ENCODE results near the gene CEP55.
"Not testable (repeated sequence)": the region's sequence is repeated elsewhere in the genome, so short reads cannot be mapped to it uniquely, and the experiment has no call there.

The CEP55 gene

DNA sequence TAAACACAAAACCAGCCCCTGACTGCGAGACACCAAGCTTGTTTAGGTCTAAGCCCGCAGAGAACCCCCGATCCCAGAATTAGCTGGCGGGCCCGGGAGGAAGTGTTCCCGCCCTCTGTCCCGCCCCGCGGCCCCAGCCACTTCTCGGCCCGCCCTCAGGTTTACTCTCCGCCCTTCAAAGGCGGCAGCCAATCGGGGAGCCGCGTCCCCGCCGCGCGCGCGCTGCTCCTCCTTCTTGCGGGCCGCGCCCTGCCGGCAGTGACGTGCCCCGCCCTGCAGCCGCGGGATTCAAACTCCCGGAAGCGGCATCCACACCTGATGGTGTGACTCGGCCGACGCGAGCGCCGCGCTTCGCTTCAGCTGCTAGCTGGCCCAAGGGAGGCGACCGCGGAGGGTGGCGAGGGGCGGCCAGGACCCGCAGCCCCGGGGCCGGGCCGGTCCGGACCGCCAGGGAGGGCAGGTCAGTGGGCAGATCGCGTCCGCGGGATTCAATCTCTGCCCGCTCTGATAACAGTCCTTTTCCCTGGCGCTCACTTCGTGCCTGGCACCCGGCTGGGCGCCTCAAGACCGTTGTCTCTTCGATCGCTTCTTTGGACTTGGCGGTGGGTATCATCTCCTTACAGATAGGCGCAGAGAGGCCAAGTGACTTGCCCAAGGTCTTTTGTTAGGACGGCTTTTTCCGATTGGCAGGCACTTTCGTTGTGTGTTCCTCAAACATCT lies at the start of gene CEP55:
TSS of gene CEP55 (plus strand) at position 291 of the 720 bp plus-strand sequence. CDS start 3,440 bp downstream, outside the sequence.
- DNase-seq: peak; percentile 90

DNA sequence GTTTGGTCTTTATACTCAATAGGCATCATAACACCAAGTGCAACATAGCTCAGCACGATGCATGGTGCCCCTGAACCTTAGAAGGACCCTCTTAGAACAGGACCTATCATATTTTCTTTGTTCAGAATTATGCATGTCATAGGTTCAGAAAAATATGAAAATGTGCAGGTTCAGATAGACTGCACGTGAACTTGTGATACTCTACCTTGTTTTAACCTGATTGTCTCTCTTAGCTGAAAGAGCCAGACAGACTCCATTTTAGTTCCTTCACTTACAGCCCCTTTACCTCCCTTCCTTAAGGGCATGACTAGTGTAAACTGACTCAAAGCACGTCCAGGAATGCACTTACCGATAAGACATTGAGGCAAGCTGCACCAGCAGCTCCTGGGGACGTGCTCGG lies 49.4 kb upstream of the CEP55 start:
- no peak for DNase-seq

DNA sequence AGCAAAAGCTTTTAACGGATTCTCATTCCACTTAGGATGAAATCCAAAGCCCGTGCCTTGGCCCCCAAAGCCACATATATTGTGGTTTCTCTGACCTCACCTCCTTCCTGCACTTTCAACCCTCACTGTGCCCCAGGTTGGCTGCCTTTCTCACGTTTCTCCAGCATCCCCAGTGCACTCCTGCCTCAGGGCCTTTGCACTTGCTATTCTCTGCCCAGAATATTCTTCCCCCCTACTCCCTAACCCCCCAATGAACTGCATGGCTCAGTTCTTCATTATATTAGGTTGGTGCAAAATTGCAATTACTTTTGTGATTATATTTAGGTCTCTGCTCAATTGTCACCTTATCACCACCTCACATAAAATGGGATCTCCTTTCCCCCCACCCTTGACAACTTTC lies 48.4 kb upstream of the CEP55 start:
- DNase-seq: no peak

DNA sequence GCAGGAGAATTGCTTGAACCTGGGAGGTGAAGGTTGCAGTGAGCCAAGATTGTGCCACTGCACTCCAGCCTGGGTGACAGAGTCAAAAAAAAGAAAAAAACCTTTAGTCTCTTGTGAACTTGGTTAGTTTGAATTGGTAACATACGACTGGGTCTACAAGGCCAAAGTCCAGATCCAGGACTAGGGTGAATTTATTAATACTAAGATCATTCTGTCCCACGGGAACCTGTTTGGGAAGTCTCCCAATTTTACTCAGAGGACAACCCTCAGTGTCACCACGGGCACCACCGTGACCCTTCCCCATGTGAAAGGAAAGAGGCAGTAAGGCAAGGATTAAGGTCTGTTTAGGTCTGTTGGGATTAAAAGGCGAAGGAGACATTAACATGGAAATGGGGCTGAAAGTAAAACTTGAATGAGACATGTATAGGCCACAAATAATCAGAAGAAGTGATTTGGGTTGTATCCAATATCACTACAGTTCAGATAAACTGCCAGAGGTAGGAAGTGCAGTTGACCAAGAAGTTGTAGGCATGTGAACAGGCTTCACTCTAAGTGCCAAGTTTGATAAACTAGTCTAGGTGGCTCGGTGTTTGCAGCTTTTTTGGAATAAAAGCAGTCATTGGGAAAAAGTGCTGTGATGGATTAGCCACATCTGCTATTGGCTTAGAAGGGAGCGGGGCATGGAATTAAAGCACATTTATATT lies 45.0 kb upstream of the CEP55 start:
- DNase-seq: no peak

DNA sequence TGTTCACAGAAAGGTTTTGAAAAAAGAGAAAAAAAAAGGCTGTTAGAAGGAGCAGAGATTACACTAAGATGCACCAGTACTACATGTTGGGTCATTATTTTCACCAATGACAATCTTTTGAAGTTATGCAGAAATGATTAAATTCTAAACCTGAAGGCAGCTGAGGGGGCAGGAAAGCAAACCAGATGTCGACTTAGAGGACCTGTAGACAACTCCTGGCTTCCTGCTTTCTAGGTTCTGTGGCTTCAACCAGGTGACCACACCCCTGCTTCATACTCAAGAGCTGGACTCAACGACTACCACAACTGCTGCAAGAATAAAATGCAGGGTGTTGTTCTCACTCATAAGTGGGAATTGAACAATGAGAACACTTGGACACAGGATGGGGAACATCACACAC lies 44.3 kb upstream of the CEP55 start:
- DNase-seq: no peak

DNA sequence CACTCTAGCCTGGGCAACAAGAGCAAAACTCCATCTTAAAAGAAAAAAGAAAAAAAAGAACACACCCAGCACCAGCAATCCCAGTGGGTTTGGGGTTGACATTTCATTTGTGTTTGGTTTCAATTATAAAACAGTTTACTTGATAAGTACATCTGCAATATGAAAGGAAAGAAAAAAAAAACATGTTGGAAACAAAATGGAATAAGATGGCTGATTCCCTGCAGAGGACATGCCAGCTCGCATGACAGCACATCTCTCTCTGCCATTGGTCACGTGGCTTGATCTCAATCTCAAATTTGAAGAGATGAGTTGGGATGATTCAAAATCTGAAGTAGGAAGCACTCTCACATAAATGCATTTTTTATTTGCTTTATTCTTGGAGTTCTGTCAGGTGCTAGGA lies 42.3 kb upstream of the CEP55 start:
- DNase-seq: no peak

DNA sequence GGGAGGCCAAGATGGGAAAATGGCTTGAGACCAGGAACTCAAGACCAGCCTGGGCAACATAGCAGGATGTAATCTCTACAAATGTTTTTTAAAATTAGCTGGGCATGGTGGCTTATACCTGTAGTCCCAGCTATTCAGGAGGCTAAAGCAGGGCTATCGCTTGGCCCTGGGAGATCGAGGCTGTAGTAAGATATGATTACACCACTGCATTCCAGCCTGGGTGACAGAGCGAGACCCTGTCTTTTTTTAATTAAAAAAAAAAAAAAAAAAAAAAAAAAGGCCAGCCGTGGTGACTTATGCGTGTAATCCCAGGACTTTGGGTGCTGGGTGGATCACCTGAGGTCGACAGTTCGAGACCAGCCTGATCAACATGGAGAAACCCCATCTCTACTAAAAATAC lies 41.7 kb upstream of the CEP55 start:
- DNase-seq: no peak

DNA sequence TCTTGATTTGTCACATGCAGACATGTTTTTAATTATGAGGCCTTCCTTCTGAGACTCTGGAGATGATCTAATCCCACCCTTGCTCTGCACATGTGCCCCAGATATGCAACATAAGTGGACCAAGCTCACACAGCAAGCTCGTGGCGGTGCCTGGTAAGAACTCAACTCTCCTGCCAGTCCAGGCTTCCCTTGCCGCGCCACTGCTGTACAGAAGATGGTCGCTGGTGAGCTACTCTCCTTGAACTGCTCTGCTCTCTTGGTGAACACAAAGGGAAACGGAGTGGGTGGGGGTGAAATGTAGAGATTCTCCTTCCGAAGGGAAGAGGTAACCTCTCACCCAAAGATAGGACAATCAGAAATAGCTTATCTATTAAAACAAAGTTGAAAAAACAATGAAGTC lies 39.9 kb upstream of the CEP55 start:
- DNase-seq: no peak

DNA sequence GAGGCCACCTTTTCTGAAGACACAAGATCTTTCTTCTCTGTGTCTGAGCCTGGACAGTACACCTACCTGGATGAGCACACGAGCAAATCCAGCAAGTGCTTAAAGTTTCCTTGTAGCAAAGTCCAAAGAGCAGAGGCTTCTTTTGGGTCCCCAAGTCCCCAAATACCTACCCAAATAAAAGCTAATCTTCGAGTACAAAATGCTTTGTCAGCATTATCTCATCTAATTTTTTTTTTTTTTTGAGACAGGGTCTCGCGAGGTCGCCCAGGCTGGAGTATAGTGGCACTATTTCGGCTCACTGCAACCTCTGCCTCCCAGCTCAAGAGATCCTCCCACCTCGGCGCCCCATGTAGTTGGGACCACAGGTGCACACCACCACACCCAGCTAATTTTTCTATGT lies 38.9 kb upstream of the CEP55 start:
- DNase-seq: no peak

DNA sequence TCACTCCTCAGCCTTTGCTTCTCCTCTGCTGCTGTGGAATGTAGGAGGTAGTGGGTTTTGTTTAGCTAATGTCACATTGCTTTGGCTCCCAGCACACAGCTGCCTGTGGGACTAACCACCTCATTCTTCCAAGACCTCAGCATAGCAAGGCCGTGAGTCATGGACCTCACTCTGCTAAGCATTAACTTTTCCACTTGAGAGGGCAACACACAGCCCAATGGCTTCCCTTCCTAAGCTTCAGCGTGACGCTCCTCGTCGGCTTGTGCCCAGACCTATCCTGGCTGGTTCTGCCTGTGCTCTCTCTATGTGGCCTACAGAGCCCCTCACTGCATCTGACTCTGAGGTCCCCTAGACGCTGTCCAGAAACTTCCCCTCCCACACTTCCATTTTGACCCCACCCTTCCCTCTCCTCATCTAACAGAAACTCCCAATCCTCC lies 37.6 kb upstream of the CEP55 start:
- no peak for DNase-seq

DNA sequence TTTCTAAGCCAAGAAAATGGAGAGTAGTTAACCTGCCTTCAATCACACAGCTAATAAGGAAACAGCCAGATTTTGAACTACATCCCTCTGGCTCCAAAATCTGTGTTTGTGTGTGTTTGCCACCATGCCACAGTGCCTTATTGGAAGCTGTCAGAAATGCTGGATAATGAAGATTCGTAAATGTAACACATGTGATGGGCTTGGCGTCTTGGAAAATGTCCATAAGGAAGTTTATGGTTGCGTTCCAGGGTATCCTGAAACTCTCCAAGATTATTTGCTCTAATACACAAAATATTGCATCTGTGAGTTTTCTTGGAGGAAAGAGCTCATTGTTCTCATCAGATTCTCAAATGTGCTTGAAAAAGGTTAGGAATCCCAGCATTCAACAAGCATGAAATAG lies 36.9 kb upstream of the CEP55 start:
- no peak for DNase-seq

DNA sequence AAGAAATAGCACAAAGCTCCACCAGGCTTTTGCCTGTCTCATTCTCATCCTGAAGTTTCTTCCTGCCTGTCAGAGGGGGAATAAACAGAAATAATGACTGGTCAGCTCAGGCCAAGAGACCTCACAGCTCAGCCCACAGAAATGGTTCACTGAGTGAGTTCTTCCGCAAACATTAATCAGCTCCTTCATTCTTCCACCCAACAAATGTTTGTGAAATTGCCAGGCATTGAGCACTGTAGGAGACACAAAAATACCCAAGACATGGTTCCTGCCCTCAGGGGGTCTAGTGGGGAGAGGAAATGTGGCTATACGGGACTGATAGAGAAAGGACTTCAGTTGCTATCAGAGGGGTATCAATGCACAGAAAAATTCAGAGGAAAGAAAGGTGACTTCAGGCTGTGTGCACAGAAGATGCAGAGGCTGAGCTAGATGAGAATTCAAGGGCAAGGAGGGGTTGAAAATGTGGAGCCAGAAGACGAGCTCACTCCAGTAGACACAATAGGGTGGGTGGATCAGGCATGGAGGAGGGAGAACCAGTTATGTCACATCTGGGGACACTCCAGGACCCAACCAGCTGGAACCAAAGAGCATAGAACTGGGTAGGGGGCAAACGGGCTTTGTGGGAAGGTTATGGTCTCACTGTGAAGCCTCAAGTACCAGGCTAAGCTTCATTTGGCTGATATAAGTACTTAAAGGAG lies 35.2 kb upstream of the CEP55 start:
- no peak for DNase-seq

DNA sequence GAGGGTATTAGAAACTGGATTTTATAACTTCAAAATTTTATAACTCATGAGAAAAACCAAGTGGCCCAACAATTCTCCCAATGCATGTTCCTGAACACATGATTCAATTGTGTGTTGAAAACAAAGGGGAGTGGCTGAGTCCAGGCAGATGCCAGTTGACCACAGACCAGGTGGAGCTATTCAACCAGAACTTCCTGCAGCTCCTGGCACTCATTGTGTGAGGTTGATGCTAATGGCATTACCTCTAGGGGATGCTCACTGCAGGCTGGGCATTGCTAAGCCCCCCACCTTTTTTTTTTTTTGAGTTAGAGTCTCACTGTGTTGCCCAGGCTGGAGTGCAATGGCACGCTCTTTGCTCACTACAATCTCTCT lies 34.6 kb upstream of the CEP55 start:
- no peak for DNase-seq

DNA sequence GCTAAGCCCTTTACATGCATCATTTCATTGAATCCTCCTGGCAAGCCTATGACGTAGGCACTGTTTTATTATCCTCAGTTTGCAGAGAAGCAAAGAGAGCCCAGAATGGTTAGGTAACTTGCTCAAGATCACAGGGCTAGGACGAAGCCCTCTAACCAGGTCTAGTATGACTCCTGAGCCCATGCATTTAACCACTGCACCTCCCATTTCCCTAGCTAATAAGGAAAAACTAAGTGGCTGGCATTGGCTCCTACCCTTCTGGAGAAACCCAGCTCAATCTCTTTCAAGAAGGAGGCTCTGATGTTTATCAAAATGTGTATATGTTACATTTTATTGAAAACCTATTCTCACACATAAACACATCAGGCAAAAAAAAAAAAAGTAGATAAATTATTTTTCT lies 34.0 kb upstream of the CEP55 start:
- DNase-seq: no peak

DNA sequence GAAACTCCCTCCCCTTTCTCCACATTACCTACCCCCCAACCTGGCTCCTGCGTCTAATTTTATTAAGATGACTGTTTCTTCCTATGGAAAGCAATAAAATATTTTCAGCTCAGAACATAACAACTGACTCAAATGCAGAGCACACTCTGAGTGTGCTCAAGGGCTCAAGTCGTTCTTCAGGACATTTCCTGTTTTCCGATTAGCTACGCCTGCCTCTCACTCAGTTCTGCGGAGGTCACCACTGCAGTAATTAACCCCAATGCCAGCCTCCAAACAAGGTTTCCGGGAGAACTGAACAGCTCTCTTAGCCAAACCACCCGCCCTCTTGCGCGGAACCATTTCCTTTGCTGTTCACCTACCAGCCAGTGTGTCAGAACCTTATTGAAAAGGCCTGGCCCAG lies 33.5 kb upstream of the CEP55 start:
- no peak for DNase-seq

DNA sequence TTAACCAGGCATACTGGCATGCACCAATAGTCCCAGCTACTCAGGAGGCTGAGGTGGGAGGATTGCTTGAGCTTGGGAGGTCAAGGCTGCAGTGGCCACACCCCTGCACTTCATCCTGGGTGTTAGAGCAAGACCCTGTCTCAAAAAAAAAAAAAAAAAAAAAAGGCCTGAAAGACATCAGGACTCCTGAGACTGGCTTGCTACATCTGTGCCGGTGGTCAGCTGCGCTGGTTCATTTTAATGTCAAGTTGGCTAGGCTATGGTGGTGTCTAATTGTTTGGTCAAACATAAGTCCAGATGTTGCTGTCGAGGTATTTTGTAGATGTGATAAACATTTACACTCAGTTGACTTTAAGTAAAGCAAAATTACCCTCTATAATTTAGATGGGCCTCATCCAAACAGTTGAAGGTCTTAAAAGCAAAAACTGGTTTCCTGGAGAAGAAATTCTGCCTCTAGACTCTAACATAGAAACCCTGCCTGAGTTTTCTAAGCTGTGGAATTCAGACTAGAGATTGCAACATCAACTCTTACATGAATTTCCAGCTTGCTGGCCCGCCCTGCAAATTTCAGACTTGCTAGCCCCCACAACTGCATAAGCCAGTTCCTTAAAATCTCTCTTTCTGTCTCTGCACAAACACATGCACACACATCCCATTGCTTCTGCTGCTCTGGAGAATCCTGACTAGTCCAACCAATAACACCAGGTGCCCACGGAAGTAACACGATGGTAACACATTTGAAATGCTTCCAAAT lies 32.5 kb upstream of the CEP55 start:
- DNase-seq: no peak

DNA sequence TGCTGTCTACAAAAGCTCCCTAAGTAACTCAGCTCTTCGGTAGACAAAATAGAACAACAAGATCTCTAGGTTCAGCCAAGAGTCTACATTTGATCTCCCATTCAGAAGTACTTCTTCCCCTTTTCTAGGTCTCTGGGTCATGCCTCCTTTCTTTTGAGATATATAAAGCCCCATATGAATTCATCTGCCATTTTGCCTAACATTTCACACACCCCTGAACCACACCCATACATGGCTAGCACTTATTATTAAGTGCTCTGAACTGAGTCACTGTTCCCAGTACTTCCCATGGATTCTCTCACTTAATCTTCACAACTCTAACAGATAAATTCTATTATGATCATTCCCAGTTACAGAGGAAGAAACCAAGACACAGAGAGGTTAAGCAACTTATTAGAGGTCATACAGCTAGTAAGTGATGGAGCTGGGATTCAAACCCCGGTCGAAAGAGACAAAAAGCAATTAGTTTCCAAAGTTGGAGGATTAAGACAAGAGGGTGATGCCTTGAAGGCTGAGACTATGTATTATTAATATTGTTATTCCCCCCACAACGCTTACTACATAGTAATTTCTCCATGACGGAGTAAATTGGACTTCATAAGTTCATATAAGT lies 31.5 kb upstream of the CEP55 start:
- DNase-seq: no peak

DNA sequence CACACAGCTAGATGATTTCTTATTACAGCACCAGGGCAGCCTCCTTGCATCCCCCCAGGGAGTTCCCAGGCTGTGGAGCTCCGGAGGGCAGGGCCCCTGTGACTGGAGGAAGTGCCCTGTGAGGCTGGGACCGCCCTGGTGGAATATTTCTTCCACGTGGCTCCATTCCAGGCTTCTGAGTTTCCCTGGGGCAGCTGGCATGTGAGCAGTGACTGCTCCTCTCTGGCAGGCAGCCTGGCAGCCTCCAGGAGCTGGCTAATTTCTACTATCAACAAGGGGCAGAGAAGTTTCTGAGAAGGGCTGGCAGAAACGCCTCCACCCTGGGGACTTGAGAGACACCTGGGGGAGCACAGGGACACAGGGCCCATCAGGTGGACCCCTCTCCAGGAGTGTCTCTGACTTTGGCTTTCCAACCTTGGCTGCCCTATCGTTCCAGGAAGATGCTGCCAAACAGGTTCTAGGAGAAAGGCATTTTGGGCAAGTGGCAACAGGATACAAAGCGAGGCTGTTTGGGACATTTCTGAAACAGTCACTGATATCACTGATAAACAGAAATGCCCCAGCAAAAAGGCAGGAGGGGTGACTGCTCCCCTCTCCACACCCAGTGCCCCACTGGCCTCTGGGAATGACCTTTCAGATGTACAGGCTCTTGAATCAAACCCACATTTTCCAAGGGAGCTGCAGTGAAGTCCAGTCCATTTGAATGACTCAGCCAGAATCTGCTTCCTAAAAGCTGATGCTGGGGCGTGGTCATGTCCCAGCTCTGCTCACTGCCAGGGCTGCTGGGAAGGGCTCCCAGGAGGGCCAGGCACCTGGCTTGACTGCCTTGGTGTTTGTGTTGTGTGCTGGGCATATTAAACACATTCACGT lies 30.4 kb upstream of the CEP55 start:
- no peak for DNase-seq

DNA sequence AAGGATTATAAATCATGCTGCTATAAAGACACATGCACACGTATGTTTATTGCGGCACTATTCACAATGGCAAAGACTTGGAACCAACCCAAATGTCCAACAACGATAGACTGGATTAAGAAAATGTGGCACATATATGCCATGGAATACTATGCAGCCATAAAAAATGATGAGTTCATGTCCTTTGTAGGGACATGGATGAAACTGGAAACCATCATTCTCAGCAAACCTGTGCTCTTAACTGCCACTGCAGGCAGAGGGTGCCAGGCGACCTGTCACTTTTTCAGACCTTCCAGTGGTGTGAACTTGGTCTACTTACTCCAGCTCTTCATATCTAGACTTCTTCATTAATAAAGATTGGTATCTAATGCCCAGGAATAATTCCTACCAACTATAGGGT lies 28.8 kb upstream of the CEP55 start:
- DNase-seq: not testable (repeated sequence)

DNA sequence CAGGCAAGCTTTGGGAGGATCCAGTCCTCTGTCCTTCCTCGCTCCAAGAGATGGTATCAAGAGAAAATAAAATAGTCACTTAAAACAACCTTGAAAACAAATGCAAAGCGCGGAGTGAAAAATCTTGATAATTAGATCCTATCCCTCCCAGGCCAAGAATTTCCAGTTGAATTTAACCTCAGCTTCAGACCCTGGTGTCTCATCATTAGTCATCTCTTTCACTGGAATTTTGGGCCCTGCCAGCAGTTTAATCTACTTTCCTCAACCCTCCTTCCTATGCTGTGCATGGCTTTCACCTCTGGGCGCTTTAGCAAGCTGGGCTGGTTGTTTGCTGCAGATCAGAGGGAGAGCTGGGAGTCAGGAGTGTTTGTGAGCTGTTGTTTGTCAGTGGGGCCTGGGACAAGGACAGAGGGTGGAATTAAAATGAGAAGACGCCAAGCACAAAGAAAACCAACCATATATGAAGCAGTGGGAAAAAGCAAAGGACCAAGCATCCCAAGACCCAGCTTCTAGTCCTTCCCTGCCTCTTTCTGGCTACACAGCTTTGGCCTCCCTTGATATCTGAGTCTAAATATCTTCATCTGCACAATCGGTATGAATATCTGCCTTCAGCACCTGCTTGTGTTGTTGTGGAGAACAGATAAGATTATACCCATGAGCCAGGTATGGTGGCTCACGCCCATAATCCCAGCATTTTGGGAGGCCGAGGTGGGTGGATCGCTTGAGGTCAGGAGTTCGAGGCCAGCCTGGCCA lies 27.8 kb upstream of the CEP55 start:
- DNase-seq: no peak

DNA sequence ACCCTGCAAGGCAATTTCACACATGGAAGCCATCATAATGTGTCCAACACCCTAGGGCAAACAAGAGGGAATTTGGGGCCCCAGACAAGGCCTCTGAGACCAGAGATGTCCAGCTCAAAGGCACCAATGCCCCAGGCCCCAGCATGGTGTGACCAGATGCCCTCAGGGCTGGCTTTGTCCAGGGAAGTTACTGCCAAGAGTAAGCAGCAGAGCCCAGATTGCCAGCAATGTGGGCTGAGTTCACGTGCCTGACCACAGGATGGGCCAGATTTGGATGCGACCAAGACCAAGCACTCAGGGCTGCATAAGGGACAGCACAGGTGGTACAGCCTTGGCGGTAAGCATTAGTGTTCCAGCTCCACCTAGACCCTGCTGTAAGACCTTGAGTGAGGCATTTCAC lies 27.0 kb upstream of the CEP55 start:
- no peak for DNase-seq
